Right ventricle myocardium superior (tissue), 1 donor: Measurements from ENCODE around the gene SNAI3. TPM values are rescaled to one million over a fixed set of nuclear protein-coding genes. Genes with fewer than 3 reads are reported as not detected.
A peak's percentile ranks its signal among the peaks of the same experiment; 100 is the strongest.

Experiments used
- ATAC-seq: fragments of 200-7000 bp; cut with Tn5 transposase; one replicate; pipeline ENCODE4 v1.9.1; 2020; ENCODE audit warnings: mild to moderate bottlenecking; ENCODE audit not compliant: poor library complexity
- DNase-seq: peaks from one replicate; pipeline ENCODE4 v3.0.0-alpha.2; 2020
- intact Hi-C: fragments of 100-400 bp; cut with DNase I; formaldehyde crosslinking; loops from one replicate; pipeline ENCODE4 v1.11.2; 2022
- total RNA-seq: library from RNA; stranded (reverse); fragmentation: NEBNext Ultra II Directional; extraction: Animal tissue kit (Norgen Biotek cat#: 25700); gene quantifications from one replicate; pipeline ENCODE4 v1.2.1, GENCODE V29; 2021
- donor health status: DM: no; HTN: yes; CAD: no; lungs with severe emphysema.

The SNAI3 gene
- total RNA-seq, 1 donor from 2014 or later = 3.0 TPM

- DNase-seq = no peak
- intact Hi-C loops = no loop called here
- ATAC-seq = no peak
Observed at GRCh38 chr16:88645941-88646340, 40.4 kb downstream of the SNAI3 start.

- intact Hi-C loops = no loop called here
- DNase-seq (no peak), ATAC-seq (no peak)
Observed at GRCh38 chr16:88645455-88645854, 40.9 kb downstream of the SNAI3 start.

GRCh38 chr16:88643644-88643932, 42.7 kb downstream of the SNAI3 start:
- ATAC-seq (no peak), DNase-seq (no peak)
- intact Hi-C loops = no loop called here

- intact Hi-C loops = no loop called here
- ATAC-seq (no peak), DNase-seq (no peak)
Observed at GRCh38 chr16:88642881-88643643, 43.2 kb downstream of the SNAI3 start.

- no peak for ATAC-seq
- intact Hi-C loops = no loop called here
- no peak for DNase-seq
Observed at GRCh38 chr16:88640498-88641247, 45.6 kb downstream of the SNAI3 start.

- ATAC-seq = no peak
- intact Hi-C loops = no loop called here
- DNase-seq = no peak
Observed at GRCh38 chr16:88640039-88640495, 46.2 kb downstream of the SNAI3 start.

GRCh38 chr16:88639231-88640038, 46.9 kb downstream of the SNAI3 start:
- intact Hi-C loops = no loop called here

GRCh38 chr16:88638323-88639230, 47.7 kb downstream of the SNAI3 start, which contains the start of gene IL17C:
TSS of gene IL17C (plus strand) at chr16:88638572. CDS start at chr16:88638642, 70 bp downstream.
- no peak for DNase-seq
- no peak for ATAC-seq
- intact Hi-C loops = no loop called here

More at GRCh38 chr16:88639231-88640038, 46.9 kb downstream of the SNAI3 start:
- ATAC-seq (no peak), DNase-seq (no peak)

- DNase-seq = no peak
- intact Hi-C loops = no loop called here
Observed at GRCh38 chr16:88636488-88637265, 49.6 kb downstream of the SNAI3 start.

GRCh38 chr16:88635671-88636319, 50.5 kb downstream of the SNAI3 start:
- DNase-seq (no peak), ATAC-seq (no peak)
- intact Hi-C loops = no loop called here

More at GRCh38 chr16:88636488-88637265, 49.6 kb downstream of the SNAI3 start:
- no peak for ATAC-seq

GRCh38 chr16:88634994-88635670, 51.2 kb downstream of the SNAI3 start:
- ATAC-seq (no peak), DNase-seq (no peak)
- intact Hi-C loops = no loop called here

GRCh38 chr16:88634141-88634993, 51.9 kb downstream of the SNAI3 start:
- intact Hi-C loops = no loop called here
- peak; percentile 66 for DNase-seq
- ATAC-seq = peak; percentile 42

GRCh38 chr16:88633684-88634140, 52.6 kb downstream of the SNAI3 start:
- DNase-seq (no peak), ATAC-seq (peak; percentile 19)
- intact Hi-C loops = no loop called here

GRCh38 chr16:88632587-88632930, 53.7 kb downstream of the SNAI3 start:
- DNase-seq (no peak), ATAC-seq (no peak)
- intact Hi-C loops = no loop called here

- ATAC-seq (no peak), DNase-seq (no peak)
- intact Hi-C loops = no loop called here
Observed at GRCh38 chr16:88631920-88632586, 54.3 kb downstream of the SNAI3 start.
